Cardiac muscle cell (in vitro differentiated cells and primary cell): ENCODE measurements around the gene SEPTIN12. TPM values are rescaled to one million over a fixed set of nuclear protein-coding genes. Genes with fewer than 3 reads are reported as not detected.

ENCODE experiments used
- DNase-seq, 2 donors: peaks; one replicate each; pipeline versions ENCODE4 v3.0.0 to v3.0.0-alpha.2; 2010 to 2017; ENCODE audit warnings: low read depth in 1 of 2, low spot score in 1 of 2
- H3K27ac ChIP-seq: fragments of 200-600 bp; sonication (generic); 2 replicates; pipeline ENCODE4 v1.5.1; 2016
- H3K27me3 ChIP-seq: fragments of 200-600 bp; sonication (generic); 2 replicates; pipeline ENCODE4 v1.6.0; 2016; ENCODE audit warnings: control low read depth
- H3K36me3 ChIP-seq: fragments of 200-600 bp; sonication (generic); 2 replicates; pipeline ENCODE4 v1.5.1; 2016; ENCODE audit warnings: control low read depth
- H3K4me1 ChIP-seq: fragments of 200-600 bp; sonication (generic); 2 replicates; pipeline ENCODE4 v1.8.1; 2017; ENCODE audit warnings: low read depth, mild to moderate bottlenecking, mixed run types
- H3K4me3 ChIP-seq: fragments of 200-600 bp; sonication (generic); 2 replicates; pipeline ENCODE4 v1.5.1; 2016; ENCODE audit warnings: mild to moderate bottlenecking
- H3K9me3 ChIP-seq: fragments of 200-600 bp; sonication (generic); 2 replicates; pipeline ENCODE4 v1.5.1; 2017; ENCODE audit warnings: low read depth, mild to moderate bottlenecking, control low read depth
- polyA plus RNA-seq: library from polyadenylated mRNA; unstranded; fragments of >200 nt; fragmentation: Nextera tagmentation; extraction: Ambion mirVana; gene quantifications from 2 replicates; pipeline ENCODE4 v1.2.1, GENCODE V29; 2016
- total RNA-seq: library from RNA; depleted of rRNA; stranded (reverse); fragments of >200 nt; gene quantifications from 2 replicates; pipeline ENCODE4 v1.2.3, GENCODE V29; 2016
- TF ChIP-seq, protein P1 (sequence below): IDR thresholded peaks from 2 replicates; pipeline ENCODE4 v1.5.1; 2012; ENCODE audit warnings: low read depth, mild to moderate bottlenecking, low read length

The SEPTIN12 gene
- total and polyA plus RNA-seq, 2 experiments from 2014 or later, result 2.9 to 7.3 TPM

DNA sequence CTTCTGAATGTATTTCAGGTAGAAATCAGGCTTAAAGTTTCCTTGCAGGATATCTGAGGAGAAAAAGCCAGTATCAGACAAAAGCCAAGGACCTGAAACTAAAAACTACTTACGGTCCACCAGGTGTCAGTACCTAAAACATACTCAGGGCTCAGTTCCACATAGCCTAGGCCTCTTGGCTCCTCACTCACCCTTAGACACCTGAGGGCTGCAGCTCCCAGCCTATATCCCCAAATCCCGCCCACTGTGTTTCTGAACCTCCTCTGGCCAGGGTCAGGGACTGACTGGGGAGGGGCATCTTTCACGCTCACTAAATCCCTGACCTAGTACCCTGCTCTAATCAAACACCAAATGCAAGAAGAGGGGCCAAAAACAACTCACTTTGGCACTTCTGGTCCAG lies 23.1 kb upstream of the SEPTIN12 start:
- Histone ChIP-seq H3K27ac (no peak overlapping the region), H3K36me3 (peaks cover 52% of the 10 kb centered on the region), H3K4me3 (no peak overlapping the region), H3K27me3 (no peaks in the 10 kb centered on the region), H3K4me1 (no peaks in the 10 kb centered on the region), H3K9me3 (no peaks in the 10 kb centered on the region)
- no peak for DNase-seq
- TF ChIP-seq, protein P1, sequence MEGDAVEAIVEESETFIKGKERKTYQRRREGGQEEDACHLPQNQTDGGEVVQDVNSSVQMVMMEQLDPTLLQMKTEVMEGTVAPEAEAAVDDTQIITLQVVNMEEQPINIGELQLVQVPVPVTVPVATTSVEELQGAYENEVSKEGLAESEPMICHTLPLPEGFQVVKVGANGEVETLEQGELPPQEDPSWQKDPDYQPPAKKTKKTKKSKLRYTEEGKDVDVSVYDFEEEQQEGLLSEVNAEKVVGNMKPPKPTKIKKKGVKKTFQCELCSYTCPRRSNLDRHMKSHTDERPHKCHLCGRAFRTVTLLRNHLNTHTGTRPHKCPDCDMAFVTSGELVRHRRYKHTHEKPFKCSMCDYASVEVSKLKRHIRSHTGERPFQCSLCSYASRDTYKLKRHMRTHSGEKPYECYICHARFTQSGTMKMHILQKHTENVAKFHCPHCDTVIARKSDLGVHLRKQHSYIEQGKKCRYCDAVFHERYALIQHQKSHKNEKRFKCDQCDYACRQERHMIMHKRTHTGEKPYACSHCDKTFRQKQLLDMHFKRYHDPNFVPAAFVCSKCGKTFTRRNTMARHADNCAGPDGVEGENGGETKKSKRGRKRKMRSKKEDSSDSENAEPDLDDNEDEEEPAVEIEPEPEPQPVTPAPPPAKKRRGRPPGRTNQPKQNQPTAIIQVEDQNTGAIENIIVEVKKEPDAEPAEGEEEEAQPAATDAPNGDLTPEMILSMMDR, result no peak

DNA sequence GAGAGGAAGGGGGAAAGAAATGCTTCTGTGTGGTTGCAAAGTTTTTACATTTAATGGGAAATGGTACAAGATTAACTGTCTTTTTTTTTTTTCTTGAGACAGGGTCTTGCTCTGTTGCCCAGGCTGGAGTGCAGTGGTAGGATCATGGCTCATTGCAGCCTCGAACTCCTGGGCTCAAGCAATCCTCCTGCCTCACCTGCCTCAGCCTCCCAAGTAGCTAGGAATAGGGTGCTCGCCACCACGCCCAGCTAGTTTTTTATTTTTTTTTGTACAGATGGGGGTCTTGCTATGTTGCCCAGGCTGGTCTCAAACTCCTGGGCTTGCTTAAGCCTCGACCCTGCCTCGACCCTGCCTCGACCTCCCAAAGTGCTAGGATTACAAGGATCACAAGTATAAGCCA lies 18.1 kb upstream of the SEPTIN12 start:
- Histone ChIP-seq H3K9me3 (no peaks in the 10 kb centered on the region), H3K4me1 (peaks cover 35% of the 10 kb centered on the region), H3K36me3 (peaks cover 20% of the 10 kb centered on the region), H3K27ac (peak overlapping the region; percentile 90), H3K4me3 (no peak overlapping the region), H3K27me3 (no peaks in the 10 kb centered on the region)
- TF ChIP-seq, protein P1, result no peak
- no peak for DNase-seq

DNA sequence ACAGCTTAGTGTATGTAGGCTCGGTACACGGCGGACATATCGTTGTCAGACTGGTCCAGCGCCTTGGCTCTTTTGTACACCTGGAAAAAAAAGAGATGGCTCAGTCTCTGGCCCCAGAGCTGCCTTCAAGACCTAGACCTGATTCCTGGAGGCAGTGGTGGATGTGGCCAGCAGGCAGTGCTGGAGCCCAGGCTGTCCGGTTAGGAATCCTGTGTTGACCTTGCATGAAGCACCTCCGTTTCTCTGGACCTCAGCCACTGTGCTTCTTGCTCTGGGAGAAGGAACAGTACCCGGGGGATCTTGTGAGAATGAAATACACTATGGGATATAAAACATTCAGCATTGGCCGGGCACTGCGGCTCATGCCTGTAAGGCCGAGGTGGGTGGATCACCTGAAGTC lies 17.1 kb upstream of the SEPTIN12 start:
- Histone ChIP-seq H3K4me3 (no peak overlapping the region), H3K36me3 (peaks cover 18% of the 10 kb centered on the region), H3K27me3 (no peaks in the 10 kb centered on the region), H3K9me3 (no peaks in the 10 kb centered on the region), H3K27ac (peak overlapping the region; percentile 90), H3K4me1 (peaks cover 38% of the 10 kb centered on the region)
- DNase-seq, result peak; percentile 27 to 60
- TF ChIP-seq, protein P1, result no peak

DNA sequence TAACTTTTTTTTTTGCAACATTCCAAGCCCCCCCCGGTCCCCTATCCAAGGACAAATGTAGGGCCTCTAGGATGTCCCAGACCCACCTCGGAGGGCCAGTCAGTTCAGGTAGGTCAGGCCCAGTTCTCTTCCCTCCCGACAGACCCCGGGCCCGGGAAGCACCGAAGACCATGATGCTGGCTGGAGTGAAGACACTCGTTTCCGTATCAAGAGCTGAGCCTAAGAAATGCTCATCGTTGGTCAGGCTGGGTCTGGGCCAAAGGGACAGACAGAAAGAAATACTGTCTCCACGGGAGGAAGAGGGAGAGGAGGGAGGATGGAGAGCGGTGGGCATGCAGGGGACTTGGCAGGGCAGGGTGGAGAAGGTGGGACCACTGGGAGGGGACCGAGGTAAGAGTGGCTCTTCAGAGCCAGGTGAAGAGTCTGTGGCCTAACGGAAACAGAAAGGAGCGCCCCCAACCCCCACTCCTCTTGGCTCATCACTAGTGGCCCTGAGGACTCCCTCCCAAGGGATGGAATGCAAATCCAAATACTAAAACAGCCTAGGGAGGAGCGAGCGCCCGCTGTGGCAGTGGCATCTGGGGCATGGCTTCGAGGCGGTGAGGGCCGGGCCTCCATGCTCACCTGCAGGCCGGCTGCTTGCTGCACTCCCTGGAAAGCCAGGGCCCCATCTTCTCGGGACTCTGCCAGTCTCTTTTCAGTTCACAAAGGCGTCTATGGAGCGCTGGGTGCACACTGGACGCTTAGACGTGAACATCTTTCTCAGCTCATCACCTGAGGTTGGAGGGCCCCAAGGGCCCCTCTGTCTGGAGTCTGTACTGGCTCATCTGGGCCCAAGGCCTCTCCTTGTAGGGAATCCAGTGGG lies 16.0 kb upstream of the SEPTIN12 start:
- Histone ChIP-seq H3K4me1 (peaks cover 38% of the 10 kb centered on the region), H3K27me3 (no peaks in the 10 kb centered on the region), H3K9me3 (no peaks in the 10 kb centered on the region), H3K4me3 (no peak overlapping the region), H3K27ac (peak overlapping the region; percentile 90), H3K36me3 (peaks cover 19% of the 10 kb centered on the region)
- TF ChIP-seq, protein P1, result no peak
- peak in 1 of 2 donors; percentile 13 for DNase-seq

DNA sequence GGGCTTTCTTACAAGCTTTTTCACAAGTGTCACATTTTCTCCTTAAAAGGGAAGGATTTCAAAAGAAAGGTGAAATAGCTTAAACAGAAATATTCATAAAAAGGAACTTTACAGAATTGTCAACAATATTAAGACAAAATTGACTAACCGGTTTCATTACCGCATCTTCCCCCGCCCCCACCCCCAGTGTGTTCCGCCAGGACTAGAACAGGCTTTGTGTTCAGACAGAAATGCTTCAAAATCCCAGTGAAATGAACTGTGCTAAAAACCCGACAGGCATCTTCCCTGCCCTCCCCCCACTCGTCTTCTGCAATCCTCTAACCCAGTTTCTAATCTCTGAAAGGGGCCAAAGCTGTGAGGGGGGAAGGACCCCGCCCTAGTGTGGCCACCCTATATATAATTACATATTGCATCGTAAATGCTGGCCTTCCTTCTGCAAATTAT lies 15.3 kb upstream of the SEPTIN12 start:
- DNase-seq, result no peak
- H3K36me3 ChIP-seq, result peaks cover 21% of the 10 kb centered on the region
- no peaks in the 10 kb centered on the region for H3K9me3 ChIP-seq
- no peaks in the 10 kb centered on the region for H3K27me3 ChIP-seq
- H3K27ac ChIP-seq, result peak overlapping the region; percentile 90
- peak overlapping the region; percentile 63 for H3K4me3 ChIP-seq
- peaks cover 38% of the 10 kb centered on the region for H3K4me1 ChIP-seq
- TF ChIP-seq, protein P1, result no peak
